Fibroblast of lung (primary cell): ENCODE data around the gene PAX3. TPM values are rescaled to one million over a fixed set of nuclear protein-coding genes. Genes with fewer than 3 reads are reported as not detected.

Experiments
- DNase-seq, 2 donors: peaks; one replicate each; pipeline versions ENCODE4 v3.0.0 to v3.0.0-alpha.2; 2010; ENCODE audit warnings: low read depth in 2 of 2
- H2AFZ ChIP-seq: 2 replicates; pipeline ENCODE4 v1.5.1; 2012; ENCODE audit warnings: low read length, control low read depth, inconsistent platforms
- H3K27ac ChIP-seq: 2 replicates; pipeline ENCODE4 v1.5.1; 2011; ENCODE audit warnings: low read length, control low read depth; ENCODE audit not compliant: insufficient read depth
- H3K27me3 ChIP-seq: 2 replicates; pipeline ENCODE4 v1.5.1; 2011; ENCODE audit warnings: mild to moderate bottlenecking, low read length; ENCODE audit not compliant: control insufficient read depth, insufficient read depth
- H3K36me3 ChIP-seq: 2 replicates; pipeline ENCODE4 v1.5.1; 2011; ENCODE audit warnings: low read length; ENCODE audit not compliant: control insufficient read depth, insufficient read depth
- H3K4me1 ChIP-seq: 2 replicates; pipeline ENCODE4 v1.5.1; 2011; ENCODE audit warnings: low read length; ENCODE audit not compliant: control insufficient read depth, insufficient read depth; ENCODE audit errors: extremely low read depth
- H3K4me2 ChIP-seq: 2 replicates; pipeline ENCODE4 v1.5.1; 2011; ENCODE audit warnings: low read length, control low read depth; ENCODE audit not compliant: insufficient read depth; ENCODE audit errors: extremely low read depth
- H3K4me3 ChIP-seq, 4 experiments: fragments of 200-600 bp in 1 of 4; sonication (generic) in 1 of 4; replicated peaks in 1 of 4; 2 replicates each; pipeline ENCODE4 v1.5.1; 2011 to 2016; ENCODE audit warnings: low read length in 4 of 4, low read depth in 3 of 4, mild to moderate bottlenecking in 3 of 4, control low read depth in 2 of 4, inconsistent platforms in 1 of 4, mixed read lengths in 1 of 4; ENCODE audit not compliant: insufficient read depth in 1 of 4; ENCODE audit errors: control extremely low read depth in 1 of 4
- H3K79me2 ChIP-seq: 2 replicates; pipeline ENCODE4 v1.5.1; 2012; ENCODE audit warnings: mild to moderate bottlenecking, low read length, inconsistent platforms; ENCODE audit not compliant: control insufficient read depth, insufficient read depth
- H3K9ac ChIP-seq: 2 replicates; pipeline ENCODE4 v1.5.1; 2011; ENCODE audit warnings: mild to moderate bottlenecking, low read length, control low read depth; ENCODE audit not compliant: insufficient read depth
- H3K9me3 ChIP-seq: 2 replicates; pipeline ENCODE4 v1.5.1; 2012; ENCODE audit warnings: low read depth, low read length; ENCODE audit not compliant: control insufficient read depth, insufficient read depth
- H4K20me1 ChIP-seq: 2 replicates; pipeline ENCODE4 v1.5.1; 2011; ENCODE audit warnings: low read length; ENCODE audit not compliant: control insufficient read depth, insufficient read depth; ENCODE audit errors: extremely low read depth
- CTCF ChIP-seq, 2 donors: IDR thresholded peaks in 1 of 2; conservative IDR thresholded peaks in 1 of 2; 1 replicate in 1 of 2; 2 replicates in 1 of 2; pipeline ENCODE4 v1.5.1; 2011 to 2012; ENCODE audit warnings: low read length in 2 of 2, control low read depth in 1 of 2, inconsistent platforms in 1 of 2, low read depth in 1 of 2, mild to moderate bottlenecking in 1 of 2
- EZH2 ChIP-seq: IDR thresholded peaks from 2 replicates; pipeline ENCODE4 v1.5.1; 2012; ENCODE audit warnings: low read length, control low read depth, mild to moderate bottlenecking; ENCODE audit errors: missing control alignments
- polyA plus RNA-seq, 2 donors: library from polyadenylated mRNA; depleted of rRNA in 1 of 2; stranded (reverse) in 1 of 2; unstranded in 1 of 2; fragments of >200 nt; gene quantifications; 2 replicates each; pipeline ENCODE4 v1.2.1, GENCODE V29; 2011 to 2012; ENCODE audit warnings: missing spikeins in 1 of 2
- total RNA-seq: library from RNA; depleted of rRNA; stranded (reverse); fragments of >200 nt; gene quantifications from 2 replicates; pipeline ENCODE4 v1.2.1, GENCODE V29; 2014

PAX3 gene
- total and polyA plus RNA-seq, 2 donors (not counting 1 experiment from before 2014, with no cell fraction given), result not detected

DNA sequence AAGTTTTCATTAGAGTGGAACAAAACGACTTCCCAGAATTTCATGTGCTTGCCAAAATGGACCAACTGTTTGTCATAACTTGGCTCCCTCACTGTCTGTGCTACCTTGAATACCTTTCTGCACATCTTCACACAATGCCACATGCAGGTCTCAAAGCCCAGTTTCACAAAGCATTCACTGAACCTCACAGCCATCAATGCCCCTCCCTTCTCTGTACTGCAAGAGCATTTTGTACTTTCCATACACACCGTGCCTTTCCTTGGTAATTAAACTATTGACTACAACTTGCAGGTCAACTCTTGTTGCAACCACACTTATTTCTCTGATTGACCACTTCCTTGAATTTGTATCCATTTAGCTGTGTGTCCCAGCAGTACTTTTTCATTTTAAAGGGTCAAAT is 50.5 kb downstream of the PAX3 start:
- Histone ChIP-seq H3K4me2 (no peak overlapping the region), H2AFZ (no peak overlapping the region), H3K9me3 (no peaks in the 10 kb centered on the region), H3K27ac (no peak overlapping the region), H3K4me1 (no peaks in the 10 kb centered on the region), H3K27me3 (no peaks in the 10 kb centered on the region), H3K9ac (no peak overlapping the region), H3K4me3 (no peak overlapping the region), H3K79me2 (no peaks in the 10 kb centered on the region), H3K36me3 (no peaks in the 10 kb centered on the region), H4K20me1 (no peaks in the 10 kb centered on the region)
- DNase-seq, result no peak
- TF ChIP-seq CTCF (conservative IDR thresholded peaks at IDR 0.05 in 1 of 2, IDR thresholded peaks at IDR 0.05 in 1 of 2; ENCODE audit: low read depth in 1 of 2, low read length in 2 of 2) (no peak), EZH2 (no peak)

DNA sequence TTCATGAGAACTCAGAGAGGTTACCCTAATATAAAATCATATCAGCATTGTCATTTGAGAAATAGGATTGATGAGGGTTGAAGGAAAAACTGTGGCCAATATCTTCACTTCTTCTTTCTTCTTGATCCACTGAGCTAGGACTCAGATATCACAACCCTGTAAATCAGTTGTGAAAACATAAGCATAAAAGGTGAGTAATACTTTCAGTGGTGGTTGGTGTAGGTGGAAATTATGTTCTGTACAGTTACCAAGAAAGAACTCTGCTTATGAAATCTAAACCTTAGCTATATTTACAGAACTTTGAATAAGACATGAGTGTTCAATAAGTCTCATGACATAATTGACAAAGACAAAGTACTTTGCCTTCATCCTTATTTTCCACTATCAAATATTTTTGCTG is 56.3 kb downstream of the PAX3 start:
- H3K4me3 ChIP-seq, result no peak overlapping the region
- no peak overlapping the region for H3K27ac ChIP-seq
- H2AFZ ChIP-seq, result no peak overlapping the region
- no peak overlapping the region for H3K4me2 ChIP-seq
- TF ChIP-seq EZH2 (no peak), CTCF (conservative IDR thresholded peaks at IDR 0.05 in 1 of 2, IDR thresholded peaks at IDR 0.05 in 1 of 2; ENCODE audit: low read depth in 1 of 2, low read length in 2 of 2) (no peak)
- H3K27me3 ChIP-seq, result no peaks in the 10 kb centered on the region
- H3K9ac ChIP-seq, result no peak overlapping the region
- H3K4me1 ChIP-seq, result no peaks in the 10 kb centered on the region
- DNase-seq, result no peak
- no peaks in the 10 kb centered on the region for H3K36me3 ChIP-seq
- H3K79me2 ChIP-seq, result no peaks in the 10 kb centered on the region
- H3K9me3 ChIP-seq, result no peaks in the 10 kb centered on the region
- no peaks in the 10 kb centered on the region for H4K20me1 ChIP-seq

DNA sequence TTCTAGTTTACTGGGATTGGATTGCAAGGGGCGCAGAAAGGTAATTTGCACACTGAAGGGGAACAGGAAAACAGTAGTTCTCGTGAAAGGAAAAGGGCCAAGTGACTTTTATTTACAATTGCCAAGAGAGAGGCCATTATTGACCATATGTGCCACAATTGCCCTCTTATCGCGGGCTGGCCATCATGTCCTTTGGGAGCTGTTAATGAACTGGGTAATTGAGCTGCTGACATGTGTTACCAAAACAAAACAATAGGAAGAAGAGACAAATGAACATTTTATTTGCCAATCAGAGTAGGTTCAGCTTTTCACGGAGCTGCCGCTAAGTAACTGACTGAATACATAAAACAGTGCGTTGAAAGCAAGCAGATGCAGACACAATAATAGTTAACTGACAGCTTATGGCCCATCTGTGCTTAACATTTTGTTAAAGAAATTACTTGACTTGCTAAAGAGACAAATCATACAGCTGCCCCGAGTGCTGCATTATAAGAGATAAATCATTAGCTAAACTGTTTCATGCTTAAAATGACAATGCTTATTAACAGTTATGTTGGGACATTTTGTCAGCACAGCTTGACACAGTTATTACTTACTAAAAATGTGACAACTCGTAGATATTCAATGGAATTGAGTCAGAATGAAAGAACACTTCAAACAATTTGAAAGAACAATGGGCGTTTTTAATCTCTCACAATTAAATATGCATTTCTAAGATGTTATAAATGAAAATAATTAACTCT is 57.5 kb downstream of the PAX3 start:
- DNase-seq, result no peak
- no peaks in the 10 kb centered on the region for H3K27me3 ChIP-seq
- H3K4me3 ChIP-seq, result no peak overlapping the region
- H3K9ac ChIP-seq, result no peak overlapping the region
- no peak overlapping the region for H3K27ac ChIP-seq
- no peak overlapping the region for H2AFZ ChIP-seq
- H3K4me2 ChIP-seq, result no peak overlapping the region
- H4K20me1 ChIP-seq, result no peaks in the 10 kb centered on the region
- no peaks in the 10 kb centered on the region for H3K79me2 ChIP-seq
- TF ChIP-seq CTCF (conservative IDR thresholded peaks at IDR 0.05 in 1 of 2, IDR thresholded peaks at IDR 0.05 in 1 of 2; ENCODE audit: low read depth in 1 of 2, low read length in 2 of 2), result no peak
- no peak for TF ChIP-seq EZH2
- H3K36me3 ChIP-seq, result no peaks in the 10 kb centered on the region
- H3K9me3 ChIP-seq, result no peaks in the 10 kb centered on the region
- no peaks in the 10 kb centered on the region for H3K4me1 ChIP-seq
